ENCODE measurements around the gene RGS9.

The RGS9 gene

GRCh38 chr17:65182233-65182632 is 45.1 kb downstream of the RGS9 start:
- H3K79me2 ChIP-seq: no peaks in the 10 kb centered on the region
- no peak overlapping the region for H3K9ac ChIP-seq
- no peak overlapping the region for H3K27ac ChIP-seq

GRCh38 chr17:65183736-65184135 is 46.6 kb downstream of the RGS9 start:
- no peak overlapping the region for H3K27ac ChIP-seq

More at GRCh38 chr17:65182233-65182632, 45.1 kb downstream of the RGS9 start:
- Histone ChIP-seq H3K4me3 (ENCODE audit: low read depth, low read length) (no peak overlapping the region), H3K9me3 (ENCODE audit: control insufficient read depth, low read length) (no peaks in the 10 kb centered on the region), H3K4me1 (no peaks in the 10 kb centered on the region), H3K27me3 (ENCODE audit: control insufficient read depth, insufficient read depth, low read length) (no peaks in the 10 kb centered on the region), H2AFZ (peak overlapping the region; percentile 13), H3K36me3 (ENCODE audit: control insufficient read depth, insufficient read depth, low read length) (no peaks in the 10 kb centered on the region), H3K4me2 (ENCODE audit: low read length) (no peak overlapping the region)
- no peak for TF ChIP-seq CTCF (IDR thresholded peaks at IDR 0.05)

GRCh38 chr17:65184235-65184959 is 47.2 kb downstream of the RGS9 start:
- H2AFZ ChIP-seq: no peak overlapping the region
- H3K27me3 ChIP-seq (ENCODE audit: control insufficient read depth, insufficient read depth, low read length): no peaks in the 10 kb centered on the region
- H3K4me2 ChIP-seq (ENCODE audit: low read length): no peak overlapping the region
- no peaks in the 10 kb centered on the region for H3K4me1 ChIP-seq
- no peak overlapping the region for H3K4me3 ChIP-seq (ENCODE audit: low read depth, low read length)
- H3K36me3 ChIP-seq (ENCODE audit: control insufficient read depth, insufficient read depth, low read length): no peaks in the 10 kb centered on the region
- no peak overlapping the region for H3K27ac ChIP-seq
- H3K9me3 ChIP-seq (ENCODE audit: control insufficient read depth, low read length): no peaks in the 10 kb centered on the region
- no peaks in the 10 kb centered on the region for H3K79me2 ChIP-seq
- no peak for TF ChIP-seq CTCF (IDR thresholded peaks at IDR 0.05)
- H3K9ac ChIP-seq: no peak overlapping the region

More at GRCh38 chr17:65183736-65184135, 46.6 kb downstream of the RGS9 start:
- Histone ChIP-seq H3K4me3 (ENCODE audit: low read depth, low read length) (no peak overlapping the region), H3K4me2 (ENCODE audit: low read length) (no peak overlapping the region), H3K36me3 (ENCODE audit: control insufficient read depth, insufficient read depth, low read length) (no peaks in the 10 kb centered on the region), H3K9me3 (ENCODE audit: control insufficient read depth, low read length) (no peaks in the 10 kb centered on the region), H2AFZ (no peak overlapping the region), H3K9ac (no peak overlapping the region), H3K4me1 (no peaks in the 10 kb centered on the region), H3K27me3 (ENCODE audit: control insufficient read depth, insufficient read depth, low read length) (no peaks in the 10 kb centered on the region), H3K79me2 (no peaks in the 10 kb centered on the region)
- TF ChIP-seq CTCF (IDR thresholded peaks at IDR 0.05): no peak

- Histone ChIP-seq H3K79me2 (no peaks in the 10 kb centered on the region), H3K36me3 (ENCODE audit: control insufficient read depth, insufficient read depth, low read length) (no peaks in the 10 kb centered on the region), H3K4me3 (ENCODE audit: low read depth, low read length) (no peak overlapping the region), H2AFZ (no peak overlapping the region), H3K27me3 (ENCODE audit: control insufficient read depth, insufficient read depth, low read length) (no peaks in the 10 kb centered on the region), H3K9me3 (ENCODE audit: control insufficient read depth, low read length) (no peaks in the 10 kb centered on the region), H3K27ac (no peak overlapping the region), H3K4me2 (ENCODE audit: low read length) (no peak overlapping the region), H3K9ac (no peak overlapping the region), H3K4me1 (no peaks in the 10 kb centered on the region)
- no peak for TF ChIP-seq CTCF (IDR thresholded peaks at IDR 0.05)
Observed at GRCh38 chr17:65185062-65185461, 47.9 kb downstream of the RGS9 start.

All from parathyroid adenoma (tissue), 2 donors.